ENCODE measurements around the gene KDM5C. TPM values are rescaled to one million over a fixed set of nuclear protein-coding genes. Genes with fewer than 3 reads are reported as not detected.

KDM5C gene
- total and polyA plus RNA-seq, 9 of the 15 experiments (the other 6 are each of a cell fraction or from before 2014, with no cell fraction given) = 0.62 to 136 (median 52.4) TPM

GRCh38 chrX:53224860-53225797 lies at the start of gene KDM5C (continued):
- no peak for TF ChIP-seq RERE (CRISPR knock-in tag; IDR thresholded peaks at IDR 0.05; ENCODE audit: borderline replicate concordance)
- peak; percentile 94 to 95 for TF ChIP-seq NRF1 (conservative IDR thresholded peaks at IDR 0.05 in 1 of 2, IDR thresholded peaks at IDR 0.05 in 1 of 2)
- TF ChIP-seq HMBOX1 (IDR thresholded peaks at IDR 0.05) = no peak
- no peak for TF ChIP-seq U2AF2 (optimal IDR thresholded peaks at IDR 0.05; ENCODE audit: low read depth, low read length)
- TF ChIP-seq ZNF76 (CRISPR knock-in tag; IDR thresholded peaks at IDR 0.05; ENCODE audit: borderline replicate concordance) = no peak
- no peak for TF ChIP-seq HSF4 (CRISPR knock-in tag; IDR thresholded peaks at IDR 0.05; ENCODE audit: borderline replicate concordance)
- TF ChIP-seq BRF1 (IDR thresholded peaks at IDR 0.05; ENCODE audit: borderline replicate concordance, extremely low read depth, insufficient read length) = no peak
- 0 out of 2 replicates have a peak, but pooled peaks have one; percentile 75 for TF ChIP-seq ZC3H8 (IDR thresholded peaks at IDR 0.05)
- no peak for TF ChIP-seq ZNF280A (IDR thresholded peaks at IDR 0.05; ENCODE audit: low read depth, partially characterized antibody)
- TF ChIP-seq JUN (IDR thresholded peaks at IDR 0.05; ENCODE audit: borderline replicate concordance, low read depth, low read length) = 0 out of 2 replicates have a peak, but pooled peaks have one; percentile 4
- TF ChIP-seq JUN (CRISPR knock-in tag; IDR thresholded peaks at IDR 0.05; ENCODE audit: borderline replicate concordance) = no peak
- no peak for TF ChIP-seq ZNF212 (CRISPR knock-in tag; IDR thresholded peaks at IDR 0.05)
- 0 out of 2 replicates have a peak, but pooled peaks have one; percentile 53 for TF ChIP-seq TARDBP (IDR thresholded peaks at IDR 0.05)
- TF ChIP-seq ZFP36 (IDR thresholded peaks at IDR 0.05; ENCODE audit: low read depth, low read length, partially characterized antibody) = no peak
- TF ChIP-seq ELF2 (CRISPR knock-in tag; IDR thresholded peaks at IDR 0.05) = peak; percentile 90
- TF ChIP-seq KAT8 (IDR thresholded peaks at IDR 0.05; ENCODE audit: low read depth) = 0 out of 2 replicates have a peak, but pooled peaks have one; percentile 20
- no peak for TF ChIP-seq NCOA2 (IDR thresholded peaks at IDR 0.05; ENCODE audit: partially characterized antibody in 2 of 2)
- TF ChIP-seq PHF21A (IDR thresholded peaks at IDR 0.05; ENCODE audit: borderline replicate concordance, low read depth) = no peak
